GM23338 (cell line): Measurements from ENCODE around the gene FARSB.

ENCODE experiments used
- CREB1 ChIP-seq: fragments of 250-450 bp; sonication (Bioruptor Pico); IDR thresholded peaks from 2 replicates; pipeline ENCODE4 v1.5.0; 2020; ENCODE audit warnings: low read depth, mild to moderate bottlenecking, moderate library complexity
- EZH2 ChIP-seq: fragments of 200-600 bp; sonication (generic); IDR thresholded peaks from one replicate; pipeline ENCODE4 v1.8.0; 2017; ENCODE audit warnings: antibody characterized with exemption, mild to moderate bottlenecking, low read depth; ENCODE audit not compliant: unreplicated experiment
- EZH2phosphoT487 ChIP-seq: fragments of 200-600 bp; sonication (generic); IDR thresholded peaks from one replicate; pipeline ENCODE4 v1.8.1; 2018; ENCODE audit warnings: antibody characterized with exemption; ENCODE audit not compliant: unreplicated experiment
- NANOG ChIP-seq: IDR thresholded peaks from 2 replicates; pipeline ENCODE4 v1.6.1; 2016; ENCODE audit warnings: antibody characterized with exemption, borderline replicate concordance
- POLR2AphosphoS5 ChIP-seq: IDR thresholded peaks from 2 replicates; pipeline ENCODE4 v1.6.1; 2016; ENCODE audit warnings: antibody characterized with exemption, low read depth
- TF ChIP-seq, protein P1 (sequence below), 2 experiments: fragments of 200-600 bp in 1 of 2; sonication (generic) in 1 of 2; conservative IDR thresholded peaks; 2 replicates each; pipeline versions ENCODE4 v1.5.1 to v1.6.1; 2016 to 2017; ENCODE audit warnings: antibody characterized with exemption in 2 of 2, low read depth in 2 of 2, mild to moderate bottlenecking in 2 of 2, moderate library complexity in 1 of 2
- TF ChIP-seq, protein P2 (sequence below): IDR thresholded peaks from one replicate; pipeline ENCODE4 v1.6.1; 2018; ENCODE audit warnings: antibody characterized with exemption; ENCODE audit not compliant: unreplicated experiment
- TF ChIP-seq, protein P3 (sequence below): IDR thresholded peaks from 2 replicates; pipeline ENCODE4 v1.6.1; 2016; ENCODE audit warnings: antibody characterized with exemption

DNA sequence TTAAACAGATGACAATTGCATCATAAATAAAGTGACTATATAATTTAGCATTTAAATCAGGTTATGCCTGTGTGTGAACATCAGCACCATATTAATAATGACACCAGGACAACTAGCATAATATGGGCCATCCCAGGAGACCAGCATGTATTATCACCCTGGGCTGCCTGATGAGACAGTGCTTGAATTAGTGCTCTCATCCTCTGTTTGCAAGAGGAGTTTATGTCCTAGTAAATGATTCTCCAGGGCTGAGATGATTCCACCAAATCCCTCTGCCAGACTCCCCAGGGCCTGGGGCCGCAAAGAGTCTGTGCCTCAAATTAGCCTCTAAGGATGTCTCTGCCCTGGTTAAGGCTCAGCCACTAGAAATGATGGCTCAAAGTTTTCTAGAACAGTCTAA is 133.8 kb downstream of the FARSB start:
- TF ChIP-seq, protein P1, sequence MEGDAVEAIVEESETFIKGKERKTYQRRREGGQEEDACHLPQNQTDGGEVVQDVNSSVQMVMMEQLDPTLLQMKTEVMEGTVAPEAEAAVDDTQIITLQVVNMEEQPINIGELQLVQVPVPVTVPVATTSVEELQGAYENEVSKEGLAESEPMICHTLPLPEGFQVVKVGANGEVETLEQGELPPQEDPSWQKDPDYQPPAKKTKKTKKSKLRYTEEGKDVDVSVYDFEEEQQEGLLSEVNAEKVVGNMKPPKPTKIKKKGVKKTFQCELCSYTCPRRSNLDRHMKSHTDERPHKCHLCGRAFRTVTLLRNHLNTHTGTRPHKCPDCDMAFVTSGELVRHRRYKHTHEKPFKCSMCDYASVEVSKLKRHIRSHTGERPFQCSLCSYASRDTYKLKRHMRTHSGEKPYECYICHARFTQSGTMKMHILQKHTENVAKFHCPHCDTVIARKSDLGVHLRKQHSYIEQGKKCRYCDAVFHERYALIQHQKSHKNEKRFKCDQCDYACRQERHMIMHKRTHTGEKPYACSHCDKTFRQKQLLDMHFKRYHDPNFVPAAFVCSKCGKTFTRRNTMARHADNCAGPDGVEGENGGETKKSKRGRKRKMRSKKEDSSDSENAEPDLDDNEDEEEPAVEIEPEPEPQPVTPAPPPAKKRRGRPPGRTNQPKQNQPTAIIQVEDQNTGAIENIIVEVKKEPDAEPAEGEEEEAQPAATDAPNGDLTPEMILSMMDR (conservative IDR thresholded peaks at IDR 0.05; ENCODE audit: low read depth in 2 of 2), result no peak
- TF ChIP-seq, protein P2, sequence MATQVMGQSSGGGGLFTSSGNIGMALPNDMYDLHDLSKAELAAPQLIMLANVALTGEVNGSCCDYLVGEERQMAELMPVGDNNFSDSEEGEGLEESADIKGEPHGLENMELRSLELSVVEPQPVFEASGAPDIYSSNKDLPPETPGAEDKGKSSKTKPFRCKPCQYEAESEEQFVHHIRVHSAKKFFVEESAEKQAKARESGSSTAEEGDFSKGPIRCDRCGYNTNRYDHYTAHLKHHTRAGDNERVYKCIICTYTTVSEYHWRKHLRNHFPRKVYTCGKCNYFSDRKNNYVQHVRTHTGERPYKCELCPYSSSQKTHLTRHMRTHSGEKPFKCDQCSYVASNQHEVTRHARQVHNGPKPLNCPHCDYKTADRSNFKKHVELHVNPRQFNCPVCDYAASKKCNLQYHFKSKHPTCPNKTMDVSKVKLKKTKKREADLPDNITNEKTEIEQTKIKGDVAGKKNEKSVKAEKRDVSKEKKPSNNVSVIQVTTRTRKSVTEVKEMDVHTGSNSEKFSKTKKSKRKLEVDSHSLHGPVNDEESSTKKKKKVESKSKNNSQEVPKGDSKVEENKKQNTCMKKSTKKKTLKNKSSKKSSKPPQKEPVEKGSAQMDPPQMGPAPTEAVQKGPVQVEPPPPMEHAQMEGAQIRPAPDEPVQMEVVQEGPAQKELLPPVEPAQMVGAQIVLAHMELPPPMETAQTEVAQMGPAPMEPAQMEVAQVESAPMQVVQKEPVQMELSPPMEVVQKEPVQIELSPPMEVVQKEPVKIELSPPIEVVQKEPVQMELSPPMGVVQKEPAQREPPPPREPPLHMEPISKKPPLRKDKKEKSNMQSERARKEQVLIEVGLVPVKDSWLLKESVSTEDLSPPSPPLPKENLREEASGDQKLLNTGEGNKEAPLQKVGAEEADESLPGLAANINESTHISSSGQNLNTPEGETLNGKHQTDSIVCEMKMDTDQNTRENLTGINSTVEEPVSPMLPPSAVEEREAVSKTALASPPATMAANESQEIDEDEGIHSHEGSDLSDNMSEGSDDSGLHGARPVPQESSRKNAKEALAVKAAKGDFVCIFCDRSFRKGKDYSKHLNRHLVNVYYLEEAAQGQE, result no peak
- TF ChIP-seq EZH2 (no peak), CREB1 (CRISPR knock-in tag) (no peak), POLR2AphosphoS5 (no peak), NANOG (no peak), EZH2phosphoT487 (no peak)
- TF ChIP-seq, protein P3, sequence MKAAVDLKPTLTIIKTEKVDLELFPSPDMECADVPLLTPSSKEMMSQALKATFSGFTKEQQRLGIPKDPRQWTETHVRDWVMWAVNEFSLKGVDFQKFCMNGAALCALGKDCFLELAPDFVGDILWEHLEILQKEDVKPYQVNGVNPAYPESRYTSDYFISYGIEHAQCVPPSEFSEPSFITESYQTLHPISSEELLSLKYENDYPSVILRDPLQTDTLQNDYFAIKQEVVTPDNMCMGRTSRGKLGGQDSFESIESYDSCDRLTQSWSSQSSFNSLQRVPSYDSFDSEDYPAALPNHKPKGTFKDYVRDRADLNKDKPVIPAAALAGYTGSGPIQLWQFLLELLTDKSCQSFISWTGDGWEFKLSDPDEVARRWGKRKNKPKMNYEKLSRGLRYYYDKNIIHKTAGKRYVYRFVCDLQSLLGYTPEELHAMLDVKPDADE, result no peak
